HG03280 (cell line): ENCODE data around the gene CELA2A.
"Not testable (repeated sequence)": the region's sequence is repeated elsewhere in the genome, so short reads cannot be mapped to it uniquely, and the experiment has no call there.

ENCODE experiments used
- ATAC-seq: cut with Tn5 transposase; IDR thresholded peaks from one replicate; pipeline ENCODE4 v1.9.1; 2021; ENCODE audit warnings: mild to moderate bottlenecking, moderate library complexity; ENCODE audit not compliant: unreplicated experiment

The CELA2A gene

GRCh38 chr1:15491010-15491409 is 34.5 kb downstream of the CELA2A start:
- not testable (repeated sequence) for ATAC-seq

GRCh38 chr1:15492596-15492995 is 36.1 kb downstream of the CELA2A start:
- ATAC-seq, result no peak

- no peak for ATAC-seq
Measured at GRCh38 chr1:15493869-15494390, 37.4 kb downstream of the CELA2A start.

GRCh38 chr1:15500184-15501178 is 43.9 kb downstream of the CELA2A start:
- no peak for ATAC-seq

GRCh38 chr1:15501208-15502032 is 44.9 kb downstream of the CELA2A start:
- ATAC-seq, result no peak

GRCh38 chr1:15504436-15504835 is 47.9 kb downstream of the CELA2A start:
- ATAC-seq, result no peak

- no peak for ATAC-seq
Measured at GRCh38 chr1:15506831-15507230, 50.3 kb downstream of the CELA2A start.

GRCh38 chr1:15507278-15507677 is 50.7 kb downstream of the CELA2A start:
- ATAC-seq, result no peak

GRCh38 chr1:15508700-15509487 is 52.4 kb downstream of the CELA2A start:
- ATAC-seq, result no peak

GRCh38 chr1:15509586-15509985 is 53.1 kb downstream of the CELA2A start:
- ATAC-seq, result no peak

- no peak for ATAC-seq
Measured at GRCh38 chr1:15510611-15511405, 54.3 kb downstream of the CELA2A start.

GRCh38 chr1:15513192-15513591 is 56.7 kb downstream of the CELA2A start:
- ATAC-seq, result no peak

- no peak for ATAC-seq
Measured at GRCh38 chr1:15513919-15514318, 57.4 kb downstream of the CELA2A start.

- not testable (repeated sequence) for ATAC-seq
Measured at GRCh38 chr1:15514557-15514956, 58.0 kb downstream of the CELA2A start.

GRCh38 chr1:15515022-15515663 is 58.6 kb downstream of the CELA2A start:
- no peak for ATAC-seq

GRCh38 chr1:15519625-15520024 is 63.1 kb downstream of the CELA2A start:
- no peak for ATAC-seq

- ATAC-seq, result not testable (repeated sequence)
Measured at GRCh38 chr1:15521206-15521906, 64.8 kb downstream of the CELA2A start.
